OCI-M2 (cell line): ENCODE results near the gene RTL9.
"Not testable (repeated sequence)": the region's sequence is repeated elsewhere in the genome, so short reads cannot be mapped to it uniquely, and the experiment has no call there.

Experiments used
- DNase-seq: peaks from one replicate; lab custom pipeline; 2025; ENCODE audit not compliant: unreplicated experiment; lab: John Stamatoyannopoulos, UW

The RTL9 gene

GRCh38 chrX:110358548-110358947 lies at the start of gene RTL9:
Gene RTL9, plus strand, starts transcription at chrX:110358848. Its CDS starts 91,770 bp downstream, at chrX:110450618.
- DNase-seq, result no peak

GRCh38 chrX:110310000-110310790 lies 48.5 kb upstream of the RTL9 start:
- no peak for DNase-seq

GRCh38 chrX:110310896-110311295 lies 47.8 kb upstream of the RTL9 start:
- no peak for DNase-seq

- no peak for DNase-seq
Measured at GRCh38 chrX:110311437-110312230, 47.0 kb upstream of the RTL9 start.

- DNase-seq, result no peak
Measured at GRCh38 chrX:110315551-110315950, 43.1 kb upstream of the RTL9 start.

- DNase-seq, result no peak
Measured at GRCh38 chrX:110316351-110317060, 42.1 kb upstream of the RTL9 start.

- DNase-seq, result no peak
Measured at GRCh38 chrX:110317061-110317819, 41.4 kb upstream of the RTL9 start.

- DNase-seq, result no peak
Measured at GRCh38 chrX:110317820-110318663, 40.6 kb upstream of the RTL9 start, which contains the start of gene AMMECR1. Gene AMMECR1, minus strand, starts transcription at chrX:110318085. Its CDS starts 14 bp downstream, at chrX:110318071.

- DNase-seq, result no peak
Measured at GRCh38 chrX:110318664-110318968, 40.0 kb upstream of the RTL9 start.

GRCh38 chrX:110320381-110320987 lies 38.2 kb upstream of the RTL9 start:
- no peak for DNase-seq

GRCh38 chrX:110321081-110321480 lies 37.6 kb upstream of the RTL9 start:
- DNase-seq, result no peak

- DNase-seq, result no peak
Measured at GRCh38 chrX:110321670-110322069, 37.0 kb upstream of the RTL9 start.

- no peak for DNase-seq
Measured at GRCh38 chrX:110322603-110323002, 36.0 kb upstream of the RTL9 start.

- DNase-seq, result no peak
Measured at GRCh38 chrX:110326712-110327111, 31.9 kb upstream of the RTL9 start.

- no peak for DNase-seq
Measured at GRCh38 chrX:110327336-110327735, 31.3 kb upstream of the RTL9 start.

- not testable (repeated sequence) for DNase-seq
Measured at GRCh38 chrX:110328613-110329012, 30.0 kb upstream of the RTL9 start.

GRCh38 chrX:110331444-110332030 lies 27.1 kb upstream of the RTL9 start:
- DNase-seq, result no peak

- DNase-seq, result not testable (repeated sequence)
Measured at GRCh38 chrX:110333458-110333857, 25.2 kb upstream of the RTL9 start.

GRCh38 chrX:110338935-110339334 lies 19.7 kb upstream of the RTL9 start:
- no peak for DNase-seq
